ENCODE results near the gene CLCNKA. TPM values are rescaled to one million over a fixed set of nuclear protein-coding genes. Genes with fewer than 3 reads are reported as not detected.

Gene CLCNKA
- total RNA-seq, 1 donor from 2014 or later = 1.6 TPM

- Mint-ChIP-seq H3K9me3 (no peaks in the 10 kb centered on the region), H3K27me3 (peaks cover 5% of the 10 kb centered on the region), H3K36me3 (no peaks in the 10 kb centered on the region), H3K27ac (no peak overlapping the region), H3K4me3 (no peak overlapping the region), H3K4me1 (ENCODE audit: unreplicated experiment) (peaks cover 32% of the 10 kb centered on the region)
- no peak for DNase-seq (ENCODE audit: extremely low spot score, unreplicated experiment)
- TF ChIP-seq CTCF (conservative IDR thresholded peaks at IDR 0.05) = no peak
Observed at GRCh38 chr1:16017076-16017460, 4.8 kb upstream of the CLCNKA start.

GRCh38 chr1:16017461-16018303 lies 4.2 kb upstream of the CLCNKA start, which contains the start of gene HSPB7:
Gene HSPB7, minus strand, starts transcription at chr1:16018043. Its CDS starts 80 bp downstream, at chr1:16017963.
- no peak for DNase-seq (ENCODE audit: extremely low spot score, unreplicated experiment)
- TF ChIP-seq CTCF (conservative IDR thresholded peaks at IDR 0.05) = no peak
- Mint-ChIP-seq H3K9me3 (no peaks in the 10 kb centered on the region), H3K4me3 (no peak within 1 kb of the TSS), H3K36me3 (no peaks in the 10 kb centered on the region), H3K4me1 (ENCODE audit: unreplicated experiment) (peaks cover 32% of the 10 kb centered on the region), H3K27me3 (peaks cover 5% of the 10 kb centered on the region), H3K27ac (peak within 1 kb of the TSS; percentile 69)

- Mint-ChIP-seq H3K27ac (peak overlapping the region; percentile 69), H3K4me1 (ENCODE audit: unreplicated experiment) (peaks cover 32% of the 10 kb centered on the region), H3K27me3 (peaks cover 5% of the 10 kb centered on the region), H3K9me3 (no peaks in the 10 kb centered on the region), H3K36me3 (no peaks in the 10 kb centered on the region), H3K4me3 (no peak overlapping the region)
- DNase-seq (ENCODE audit: extremely low spot score, unreplicated experiment) = no peak
- no peak for TF ChIP-seq CTCF (conservative IDR thresholded peaks at IDR 0.05)
Observed at GRCh38 chr1:16018308-16018707, 3.5 kb upstream of the CLCNKA start.

- Mint-ChIP-seq H3K9me3 (no peaks in the 10 kb centered on the region), H3K27ac (peak overlapping the region; percentile 29), H3K27me3 (peaks cover 5% of the 10 kb centered on the region), H3K4me1 (ENCODE audit: unreplicated experiment) (peaks cover 32% of the 10 kb centered on the region), H3K36me3 (no peaks in the 10 kb centered on the region), H3K4me3 (no peak overlapping the region)
- no peak for TF ChIP-seq CTCF (conservative IDR thresholded peaks at IDR 0.05)
- no peak for DNase-seq (ENCODE audit: extremely low spot score, unreplicated experiment)
Observed at GRCh38 chr1:16018749-16019643, 2.8 kb upstream of the CLCNKA start.

- peaks cover 26% of the 10 kb centered on the region for H3K4me1 Mint-ChIP-seq (ENCODE audit: unreplicated experiment)
- H3K27ac Mint-ChIP-seq = peak overlapping the region; percentile 31
- H3K4me3 Mint-ChIP-seq = no peak overlapping the region
- no peaks in the 10 kb centered on the region for H3K9me3 Mint-ChIP-seq
- H3K27me3 Mint-ChIP-seq = peaks cover 8% of the 10 kb centered on the region
- TF ChIP-seq CTCF (conservative IDR thresholded peaks at IDR 0.05) = no peak
- DNase-seq (ENCODE audit: extremely low spot score, unreplicated experiment) = no peak
- H3K36me3 Mint-ChIP-seq = no peaks in the 10 kb centered on the region
Observed at GRCh38 chr1:16019644-16020277, 2.1 kb upstream of the CLCNKA start.
